ENCODE results near the gene TTC9. TPM values are rescaled to one million over a fixed set of nuclear protein-coding genes. Genes with fewer than 3 reads are reported as not detected.
"Not testable (repeated sequence)": the region's sequence is repeated elsewhere in the genome, so short reads cannot be mapped to it uniquely, and the experiment has no call there.

TTC9 gene
- total RNA-seq, 1 experiment from 2014 or later, result 0.49 TPM

GRCh38 chr14:70701610-70702009, 59.9 kb downstream of the TTC9 start:
- CTCF ChIA-PET, result no interaction called here
- DNase-seq (ENCODE audit: low read depth, low spot score), result no peak
- in situ Hi-C loops (cut with HindIII; ENCODE audit: low pct_unique_long_range_greater_than_20kb, low sequenced_read_pairs), result no loop called here
- Histone ChIP-seq H3K4me1 (ENCODE audit: control insufficient read depth, insufficient read depth, low read length) (no peaks in the 10 kb centered on the region), H3K27me3 (ENCODE audit: control insufficient read depth, insufficient read depth, low read length) (peaks cover 4% of the 10 kb centered on the region), H3K27ac (ENCODE audit: low read length) (no peak overlapping the region), H3K36me3 (ENCODE audit: control insufficient read depth, insufficient read depth, low read length) (no peaks in the 10 kb centered on the region), H3K4me3 (ENCODE audit: low read depth in 2 of 2, low read length in 2 of 2) (no peak overlapping the region), H3K9me3 (ENCODE audit: control insufficient read depth, insufficient read depth, low read depth, low read length) (no peaks in the 10 kb centered on the region)
- POLR2A ChIA-PET, result no interaction called here
- TF ChIP-seq TCF7L2 (IDR thresholded peaks at IDR 0.05; ENCODE audit: low read depth, low read length), result no peak
- TF ChIP-seq POLR2AphosphoS5 (IDR thresholded peaks at IDR 0.05; ENCODE audit: low read depth, low read length), result no peak
- TF ChIP-seq, protein P1, sequence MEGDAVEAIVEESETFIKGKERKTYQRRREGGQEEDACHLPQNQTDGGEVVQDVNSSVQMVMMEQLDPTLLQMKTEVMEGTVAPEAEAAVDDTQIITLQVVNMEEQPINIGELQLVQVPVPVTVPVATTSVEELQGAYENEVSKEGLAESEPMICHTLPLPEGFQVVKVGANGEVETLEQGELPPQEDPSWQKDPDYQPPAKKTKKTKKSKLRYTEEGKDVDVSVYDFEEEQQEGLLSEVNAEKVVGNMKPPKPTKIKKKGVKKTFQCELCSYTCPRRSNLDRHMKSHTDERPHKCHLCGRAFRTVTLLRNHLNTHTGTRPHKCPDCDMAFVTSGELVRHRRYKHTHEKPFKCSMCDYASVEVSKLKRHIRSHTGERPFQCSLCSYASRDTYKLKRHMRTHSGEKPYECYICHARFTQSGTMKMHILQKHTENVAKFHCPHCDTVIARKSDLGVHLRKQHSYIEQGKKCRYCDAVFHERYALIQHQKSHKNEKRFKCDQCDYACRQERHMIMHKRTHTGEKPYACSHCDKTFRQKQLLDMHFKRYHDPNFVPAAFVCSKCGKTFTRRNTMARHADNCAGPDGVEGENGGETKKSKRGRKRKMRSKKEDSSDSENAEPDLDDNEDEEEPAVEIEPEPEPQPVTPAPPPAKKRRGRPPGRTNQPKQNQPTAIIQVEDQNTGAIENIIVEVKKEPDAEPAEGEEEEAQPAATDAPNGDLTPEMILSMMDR (IDR thresholded peaks at IDR 0.05), result no peak
- no peak for TF ChIP-seq REST (IDR thresholded peaks at IDR 0.05; ENCODE audit: insufficient read depth in 1 of 2, low read depth in 2 of 2, low read length in 1 of 2)
- TF ChIP-seq SIN3A (IDR thresholded peaks at IDR 0.05; ENCODE audit: borderline replicate concordance, insufficient read depth, low read depth, low read length), result no peak
- ATAC-seq, result no peak
- intact Hi-C loops (cut with micrococcal nuclease; ENCODE audit: unreplicated experiment), result no loop called here
- no TSS peak for BruUV-seq (replicated peaks)

GRCh38 chr14:70702161-70702560, 60.4 kb downstream of the TTC9 start:
- Histone ChIP-seq H3K4me1 (ENCODE audit: control insufficient read depth, insufficient read depth, low read length) (no peaks in the 10 kb centered on the region), H3K27me3 (ENCODE audit: control insufficient read depth, insufficient read depth, low read length) (peaks cover 4% of the 10 kb centered on the region), H3K4me3 (ENCODE audit: low read depth in 2 of 2, low read length in 2 of 2) (no peak overlapping the region), H3K9me3 (ENCODE audit: control insufficient read depth, insufficient read depth, low read depth, low read length) (no peaks in the 10 kb centered on the region), H3K27ac (ENCODE audit: low read length) (no peak overlapping the region), H3K36me3 (ENCODE audit: control insufficient read depth, insufficient read depth, low read length) (no peaks in the 10 kb centered on the region)
- DNase-seq (ENCODE audit: low read depth, low spot score), result no peak
- ChIA-PET CTCF (no interaction called here), POLR2A (no interaction called here)
- in situ Hi-C loops (cut with HindIII; ENCODE audit: low pct_unique_long_range_greater_than_20kb, low sequenced_read_pairs) (no loop called here), intact Hi-C loops (cut with micrococcal nuclease; ENCODE audit: unreplicated experiment) (no loop called here)
- ATAC-seq, result no peak
- BruUV-seq (replicated peaks), result no TSS peak
- TF ChIP-seq, protein P1 (IDR thresholded peaks at IDR 0.05), result no peak
- TF ChIP-seq TCF7L2 (IDR thresholded peaks at IDR 0.05; ENCODE audit: low read depth, low read length) (no peak), POLR2AphosphoS5 (IDR thresholded peaks at IDR 0.05; ENCODE audit: low read depth, low read length) (no peak), SIN3A (IDR thresholded peaks at IDR 0.05; ENCODE audit: borderline replicate concordance, insufficient read depth, low read depth, low read length) (no peak), REST (IDR thresholded peaks at IDR 0.05; ENCODE audit: insufficient read depth in 1 of 2, low read depth in 2 of 2, low read length in 1 of 2) (no peak)

DNA sequence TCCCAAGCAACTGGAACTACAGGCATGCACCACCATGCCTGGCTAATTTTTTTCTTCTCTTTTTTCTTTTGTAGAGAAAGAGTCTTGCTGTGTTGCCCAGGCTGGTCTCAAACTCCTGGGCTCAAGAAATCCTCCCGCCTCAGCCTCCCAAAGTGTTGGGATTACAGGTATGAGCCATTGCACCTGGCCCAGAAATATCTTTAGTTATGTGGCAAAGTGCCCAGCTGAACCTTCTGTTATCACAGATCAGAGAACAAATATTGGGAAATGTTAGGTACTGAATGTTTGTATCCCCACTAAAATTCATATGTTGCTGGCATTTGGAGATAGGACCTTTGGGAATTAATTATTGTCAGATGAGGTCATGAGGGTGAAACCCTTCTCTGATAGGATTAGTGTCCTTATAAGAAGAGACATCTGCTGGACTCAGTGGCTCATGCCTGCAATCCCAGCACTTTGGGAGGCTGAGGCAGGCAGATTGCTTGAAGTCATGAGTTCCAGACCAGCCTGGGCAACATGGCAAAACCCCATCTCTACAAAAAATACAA, 62.0 kb downstream of the TTC9 start:
- H3K4me3 ChIP-seq (ENCODE audit: low read depth in 2 of 2, low read length in 2 of 2); H3K27ac ChIP-seq (ENCODE audit: low read length); in situ Hi-C loops (cut with HindIII; ENCODE audit: low pct_unique_long_range_greater_than_20kb, low sequenced_read_pairs); H3K36me3 ChIP-seq (ENCODE audit: control insufficient read depth, insufficient read depth, low read length); H3K9me3 ChIP-seq (ENCODE audit: control insufficient read depth, insufficient read depth, low read depth, low read length); H3K4me1 ChIP-seq (ENCODE audit: control insufficient read depth, insufficient read depth, low read length); ATAC-seq; intact Hi-C loops (cut with micrococcal nuclease; ENCODE audit: unreplicated experiment); H3K27me3 ChIP-seq (ENCODE audit: control insufficient read depth, insufficient read depth, low read length); BruUV-seq (replicated peaks); DNase-seq (ENCODE audit: low read depth, low spot score): not testable (repeated sequence)
- ChIA-PET CTCF (interaction anchor here (0.5 kb wide), 1 partner anchor 489 kb away, joined by 8 read pairs; no protein-coding TSS in a partner anchor), POLR2A (interaction anchor here (0.6 to 0.7 kb wide), 3 partner anchors 86 to 171 kb away, joined by 3 to 4 read pairs (median 3); no protein-coding TSS in a partner anchor)

Measured in Panc1 (cell line).